Measurements from ENCODE around the gene CALD1.
A peak's percentile ranks its signal among the peaks of the same experiment; 100 is the strongest.

The CALD1 gene

GRCh38 chr7:134778941-134779740, at the start of gene CALD1:
TSS of gene CALD1 (plus strand) at chr7:134779634. CDS start at chr7:134867734, 88,100 bp downstream.
- H3K27ac Mint-ChIP-seq, result no peak within 1 kb of the TSS
- no peaks in the 10 kb centered on the region for H3K27me3 Mint-ChIP-seq
- H3K4me1 Mint-ChIP-seq (ENCODE audit: low read depth), result peaks cover 2% of the 10 kb centered on the region
- H3K9me3 Mint-ChIP-seq (ENCODE audit: low read depth), result no peaks in the 10 kb centered on the region
- peaks cover 5% of the 10 kb centered on the region for H3K36me3 Mint-ChIP-seq
- no peak within 1 kb of the TSS for H3K4me3 Mint-ChIP-seq

GRCh38 chr7:134729895-134730294, 49.5 kb upstream of the CALD1 start:
- peaks cover 1% of the 10 kb centered on the region for H3K4me1 Mint-ChIP-seq (ENCODE audit: low read depth)
- peaks cover 5% of the 10 kb centered on the region for H3K36me3 Mint-ChIP-seq
- no peak overlapping the region for H3K27ac Mint-ChIP-seq
- H3K4me3 Mint-ChIP-seq, result no peak overlapping the region
- H3K9me3 Mint-ChIP-seq (ENCODE audit: low read depth), result peaks cover 5% of the 10 kb centered on the region
- H3K27me3 Mint-ChIP-seq, result no peaks in the 10 kb centered on the region

GRCh38 chr7:134730411-134730829, 49.0 kb upstream of the CALD1 start:
- H3K27me3 Mint-ChIP-seq, result no peaks in the 10 kb centered on the region
- no peak overlapping the region for H3K4me3 Mint-ChIP-seq
- H3K36me3 Mint-ChIP-seq, result peaks cover 5% of the 10 kb centered on the region
- H3K9me3 Mint-ChIP-seq (ENCODE audit: low read depth), result peaks cover 5% of the 10 kb centered on the region
- peaks cover 1% of the 10 kb centered on the region for H3K4me1 Mint-ChIP-seq (ENCODE audit: low read depth)
- H3K27ac Mint-ChIP-seq, result no peak overlapping the region

GRCh38 chr7:134731616-134732015, 47.8 kb upstream of the CALD1 start:
- Mint-ChIP-seq H3K36me3 (peaks cover 2% of the 10 kb centered on the region), H3K4me3 (no peak overlapping the region), H3K27ac (peak overlapping the region; percentile 51), H3K4me1 (ENCODE audit: low read depth) (peaks cover 1% of the 10 kb centered on the region), H3K9me3 (ENCODE audit: low read depth) (no peaks in the 10 kb centered on the region), H3K27me3 (no peaks in the 10 kb centered on the region)

- no peak overlapping the region for H3K27ac Mint-ChIP-seq
- peaks cover 1% of the 10 kb centered on the region for H3K4me1 Mint-ChIP-seq (ENCODE audit: low read depth)
- H3K36me3 Mint-ChIP-seq, result peaks cover 2% of the 10 kb centered on the region
- H3K9me3 Mint-ChIP-seq (ENCODE audit: low read depth), result no peaks in the 10 kb centered on the region
- no peak overlapping the region for H3K4me3 Mint-ChIP-seq
- no peaks in the 10 kb centered on the region for H3K27me3 Mint-ChIP-seq
Observed at GRCh38 chr7:134732728-134733127, 46.7 kb upstream of the CALD1 start.

- Mint-ChIP-seq H3K27me3 (no peaks in the 10 kb centered on the region), H3K4me1 (ENCODE audit: low read depth) (peaks cover 1% of the 10 kb centered on the region), H3K9me3 (ENCODE audit: low read depth) (no peaks in the 10 kb centered on the region), H3K4me3 (no peak overlapping the region), H3K36me3 (peaks cover 2% of the 10 kb centered on the region), H3K27ac (no peak overlapping the region)
Observed at GRCh38 chr7:134736381-134736780, 43.1 kb upstream of the CALD1 start.

- no peak overlapping the region for H3K4me3 Mint-ChIP-seq
Observed at GRCh38 chr7:134737566-134738345, 41.7 kb upstream of the CALD1 start.

GRCh38 chr7:134739362-134739761, 40.1 kb upstream of the CALD1 start:
- H3K27ac Mint-ChIP-seq, result no peak overlapping the region
- H3K4me1 Mint-ChIP-seq (ENCODE audit: low read depth), result no peaks in the 10 kb centered on the region
- H3K36me3 Mint-ChIP-seq, result no peaks in the 10 kb centered on the region
- no peaks in the 10 kb centered on the region for H3K27me3 Mint-ChIP-seq
- H3K9me3 Mint-ChIP-seq (ENCODE audit: low read depth), result no peaks in the 10 kb centered on the region
- H3K4me3 Mint-ChIP-seq, result no peak overlapping the region

More at GRCh38 chr7:134737566-134738345, 41.7 kb upstream of the CALD1 start:
- Mint-ChIP-seq H3K36me3 (no peaks in the 10 kb centered on the region), H3K4me1 (ENCODE audit: low read depth) (no peaks in the 10 kb centered on the region), H3K27ac (peak overlapping the region; percentile 8), H3K9me3 (ENCODE audit: low read depth) (no peaks in the 10 kb centered on the region), H3K27me3 (no peaks in the 10 kb centered on the region)

GRCh38 chr7:134740376-134740775, 39.1 kb upstream of the CALD1 start:
- Mint-ChIP-seq H3K9me3 (ENCODE audit: low read depth) (no peaks in the 10 kb centered on the region), H3K4me3 (no peak overlapping the region), H3K27ac (no peak overlapping the region), H3K36me3 (no peaks in the 10 kb centered on the region), H3K27me3 (no peaks in the 10 kb centered on the region), H3K4me1 (ENCODE audit: low read depth) (no peaks in the 10 kb centered on the region)

GRCh38 chr7:134741907-134742635, 37.4 kb upstream of the CALD1 start:
- no peaks in the 10 kb centered on the region for H3K4me1 Mint-ChIP-seq (ENCODE audit: low read depth)
- H3K27ac Mint-ChIP-seq, result no peak overlapping the region
- no peaks in the 10 kb centered on the region for H3K27me3 Mint-ChIP-seq
- H3K36me3 Mint-ChIP-seq, result no peaks in the 10 kb centered on the region
- no peak overlapping the region for H3K4me3 Mint-ChIP-seq
- no peaks in the 10 kb centered on the region for H3K9me3 Mint-ChIP-seq (ENCODE audit: low read depth)

- Mint-ChIP-seq H3K27ac (no peak overlapping the region), H3K36me3 (no peaks in the 10 kb centered on the region), H3K9me3 (ENCODE audit: low read depth) (no peaks in the 10 kb centered on the region), H3K4me1 (ENCODE audit: low read depth) (no peaks in the 10 kb centered on the region), H3K4me3 (no peak overlapping the region), H3K27me3 (no peaks in the 10 kb centered on the region)
Observed at GRCh38 chr7:134742688-134743350, 36.6 kb upstream of the CALD1 start.

GRCh38 chr7:134744569-134744968, 34.9 kb upstream of the CALD1 start:
- Mint-ChIP-seq H3K4me3 (no peak overlapping the region), H3K36me3 (no peaks in the 10 kb centered on the region), H3K27ac (no peak overlapping the region), H3K27me3 (no peaks in the 10 kb centered on the region), H3K9me3 (ENCODE audit: low read depth) (no peaks in the 10 kb centered on the region), H3K4me1 (ENCODE audit: low read depth) (no peaks in the 10 kb centered on the region)

- Mint-ChIP-seq H3K4me3 (no peak overlapping the region), H3K27ac (no peak overlapping the region), H3K27me3 (no peaks in the 10 kb centered on the region), H3K9me3 (ENCODE audit: low read depth) (no peaks in the 10 kb centered on the region), H3K4me1 (ENCODE audit: low read depth) (no peaks in the 10 kb centered on the region), H3K36me3 (no peaks in the 10 kb centered on the region)
Observed at GRCh38 chr7:134747326-134747725, 32.1 kb upstream of the CALD1 start.

Measured in activated naive CD8-positive, alpha-beta T cell (primary cell).